GM18507 (cell line): ENCODE data around the gene CHST15.

Experiments
- DNase-seq: peaks from one replicate; pipeline ENCODE4 v3.0.0; 2011; ENCODE audit warnings: low read depth; ENCODE audit not compliant: insufficient read length; ENCODE audit errors: extremely low spot score
- FAIRE-seq: peaks from 2 replicates; lab custom pipeline; 2011; peaks lifted over from hg19 to GRCh38; lab: Jason Lieb, UNC

CHST15 gene

DNA sequence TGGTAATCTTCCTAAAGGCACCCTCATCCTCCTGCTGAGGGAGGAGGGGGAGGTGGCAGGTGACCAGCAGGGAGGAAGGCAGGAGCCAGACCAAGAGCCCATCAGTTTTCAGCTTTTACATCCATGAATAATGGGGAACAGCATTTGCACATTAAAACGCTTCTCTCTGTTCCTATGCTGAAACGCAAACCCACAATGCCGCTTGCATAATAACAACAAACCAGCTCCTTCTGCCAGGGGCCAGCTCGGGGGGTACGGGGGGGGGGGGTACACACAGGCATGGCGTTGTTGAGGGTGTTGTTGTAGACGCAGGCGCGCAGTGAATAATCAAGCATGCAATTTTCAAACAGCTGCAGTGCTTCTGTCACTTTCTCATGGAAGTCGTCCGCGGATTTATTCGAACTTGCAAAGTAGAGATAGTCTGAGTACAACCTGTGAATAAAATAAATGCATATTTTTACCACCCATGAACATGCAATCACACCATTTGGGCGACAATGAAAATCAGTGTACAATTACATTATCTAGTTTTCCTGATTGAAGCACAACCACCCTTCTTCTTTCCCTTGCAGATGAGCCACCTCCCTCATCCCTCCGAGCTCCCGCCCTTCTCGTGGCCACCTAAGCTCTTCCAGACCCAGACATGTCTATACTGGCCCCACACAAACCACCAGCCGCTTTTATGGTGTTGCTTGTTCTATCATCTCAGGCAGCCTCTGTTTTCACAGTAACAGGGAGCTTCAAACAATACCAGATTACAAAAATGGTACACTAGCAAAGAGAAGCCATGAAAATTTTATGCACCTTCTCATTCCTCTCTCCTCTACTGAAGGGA is 72.2 kb downstream of the CHST15 start:
- no peak for FAIRE-seq

DNA sequence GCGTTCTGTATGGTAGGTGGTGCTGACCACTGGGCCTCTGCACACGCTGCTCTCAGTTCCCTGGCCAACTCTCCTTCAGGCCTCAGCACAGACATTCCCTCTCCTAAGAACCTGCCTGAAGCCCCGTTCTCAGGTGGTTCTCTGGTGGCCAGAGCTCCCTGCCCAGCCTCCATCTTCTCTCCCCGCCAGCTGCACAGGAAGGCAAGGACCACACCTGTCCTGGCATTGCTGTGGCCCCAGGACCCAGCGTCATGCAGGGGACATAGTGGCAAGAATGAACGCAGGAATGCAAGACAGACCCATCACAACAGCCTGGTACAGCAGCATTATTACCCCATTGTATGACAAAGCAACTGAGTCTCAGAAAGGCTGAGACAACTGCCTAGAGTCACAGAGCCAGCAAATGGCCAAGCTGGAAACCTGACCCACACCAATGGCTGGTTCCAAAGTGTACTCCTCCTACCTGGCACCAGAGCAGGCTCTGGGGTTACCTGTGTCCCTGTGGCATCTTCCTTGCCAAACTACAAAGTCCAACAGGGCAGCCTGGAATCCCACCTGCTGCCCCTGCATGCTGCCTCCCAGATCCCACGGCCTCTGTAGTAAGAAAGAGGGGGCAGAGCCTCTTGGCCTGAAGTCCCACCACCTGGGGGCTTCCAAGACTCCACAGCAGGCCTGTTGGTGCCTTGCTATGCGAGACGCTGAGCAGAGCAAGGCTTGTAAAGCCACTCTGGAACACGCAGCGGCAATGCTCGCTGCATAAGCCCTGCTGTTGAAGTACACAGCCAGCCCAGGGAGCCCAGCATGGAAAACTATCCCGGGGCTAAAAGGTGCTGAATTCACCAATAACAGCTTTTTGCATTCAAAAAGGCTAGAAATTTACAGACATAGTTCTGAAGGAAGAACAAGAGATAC is 73.3 kb downstream of the CHST15 start:
- no peak for DNase-seq
- FAIRE-seq: no peak

More for the DNA sequence above, 72.2 kb downstream of the CHST15 start:
- no peak for DNase-seq

DNA sequence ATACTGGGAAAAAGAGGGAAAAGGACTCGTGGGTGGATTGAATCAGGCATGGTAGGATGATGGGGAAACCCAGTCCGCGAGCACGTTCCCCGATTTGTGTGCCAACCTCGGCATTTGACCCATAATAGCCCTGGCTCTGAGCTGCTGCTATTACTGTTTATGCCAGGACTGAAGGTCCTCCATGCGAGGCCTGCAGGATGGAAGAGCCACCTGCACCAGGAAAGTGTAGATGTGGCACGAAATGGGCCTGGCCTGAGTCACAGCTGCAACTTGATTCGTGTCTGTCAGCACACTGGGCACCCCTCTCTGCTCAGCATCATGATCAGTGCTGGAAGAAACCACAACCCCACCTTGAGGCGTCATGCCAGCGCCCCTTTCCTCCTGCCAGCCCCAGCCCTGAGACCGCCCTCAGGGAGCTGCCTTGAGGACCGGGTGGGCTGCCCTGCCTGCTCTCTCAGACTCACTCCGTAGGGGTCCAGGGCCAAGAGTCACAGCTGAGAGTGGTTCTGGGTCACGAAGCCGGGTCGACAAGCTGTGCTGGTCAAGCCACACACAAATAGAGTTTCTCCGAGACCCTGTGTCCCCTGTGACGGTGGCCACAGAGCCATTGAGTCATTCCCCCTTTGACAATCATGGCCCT is 74.4 kb downstream of the CHST15 start:
- FAIRE-seq (no peak), DNase-seq (no peak)

DNA sequence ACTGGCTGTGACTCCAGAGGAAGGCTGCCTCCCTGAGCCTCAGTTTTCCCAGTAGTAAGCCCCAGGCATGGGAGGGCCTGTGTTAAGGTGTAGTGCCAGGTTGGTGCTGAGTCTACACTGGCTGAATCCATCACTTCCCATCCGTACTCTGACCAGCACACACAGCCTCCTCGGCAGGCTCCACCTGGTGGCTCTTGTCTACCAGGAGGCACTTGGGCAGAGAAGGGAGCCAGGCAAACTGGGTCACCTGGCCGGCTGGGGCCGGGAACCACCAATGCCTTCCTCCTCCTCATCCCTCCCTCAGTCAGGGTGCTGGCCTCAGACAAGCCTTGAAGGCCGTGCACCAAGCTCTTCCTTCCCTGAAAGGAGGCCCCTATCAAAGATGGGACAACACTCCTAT is 75.7 kb downstream of the CHST15 start:
- no peak for DNase-seq
- no peak for FAIRE-seq

DNA sequence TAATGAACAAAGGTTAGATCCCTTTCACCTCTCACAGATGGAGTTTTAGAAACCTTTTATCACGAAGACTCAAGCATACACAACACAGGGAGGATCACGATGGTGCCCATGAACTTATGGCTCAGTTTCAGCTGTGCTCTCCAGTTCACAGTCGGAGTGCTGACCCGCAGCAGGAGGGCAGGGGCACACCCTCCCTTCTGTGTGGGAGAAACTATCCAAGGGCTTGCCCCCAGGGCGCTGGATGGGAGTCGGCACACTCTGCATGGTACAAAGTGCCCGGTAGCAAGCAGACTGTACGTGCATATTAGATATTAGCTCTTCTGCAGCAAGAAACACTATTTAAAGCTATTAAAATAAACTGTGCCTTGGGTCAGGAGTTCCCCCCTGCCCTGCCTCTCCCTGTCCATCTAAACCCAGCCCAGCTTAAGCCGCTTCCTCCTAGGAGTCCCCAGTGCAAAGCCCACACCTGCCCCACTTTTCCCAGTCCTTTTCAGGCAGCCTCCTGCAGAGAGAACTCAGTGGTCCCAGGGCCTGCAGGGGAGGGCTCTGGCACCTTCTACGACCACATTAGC is 76.5 kb downstream of the CHST15 start:
- DNase-seq (no peak), FAIRE-seq (no peak)

DNA sequence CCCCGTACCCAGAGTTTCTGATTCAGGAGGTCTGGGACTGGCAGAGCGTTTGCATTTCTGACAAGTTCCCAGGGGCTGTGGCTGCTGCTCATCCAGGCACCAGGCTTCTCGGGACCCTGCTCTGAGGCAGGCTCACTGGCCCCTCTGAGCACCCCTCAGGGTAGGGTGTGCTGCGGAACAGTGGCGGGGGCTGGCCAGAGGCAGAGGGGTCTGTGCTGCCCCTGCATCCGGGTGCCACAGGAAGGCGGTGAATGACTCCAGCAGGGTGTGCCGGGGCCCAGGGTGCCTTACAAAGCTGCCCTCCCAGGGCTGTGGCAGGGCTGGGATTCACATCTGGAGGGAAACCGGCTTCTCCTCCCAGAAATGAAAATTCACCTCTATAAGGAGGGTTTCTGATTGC is 77.4 kb downstream of the CHST15 start:
- FAIRE-seq (no peak), DNase-seq (no peak)

DNA sequence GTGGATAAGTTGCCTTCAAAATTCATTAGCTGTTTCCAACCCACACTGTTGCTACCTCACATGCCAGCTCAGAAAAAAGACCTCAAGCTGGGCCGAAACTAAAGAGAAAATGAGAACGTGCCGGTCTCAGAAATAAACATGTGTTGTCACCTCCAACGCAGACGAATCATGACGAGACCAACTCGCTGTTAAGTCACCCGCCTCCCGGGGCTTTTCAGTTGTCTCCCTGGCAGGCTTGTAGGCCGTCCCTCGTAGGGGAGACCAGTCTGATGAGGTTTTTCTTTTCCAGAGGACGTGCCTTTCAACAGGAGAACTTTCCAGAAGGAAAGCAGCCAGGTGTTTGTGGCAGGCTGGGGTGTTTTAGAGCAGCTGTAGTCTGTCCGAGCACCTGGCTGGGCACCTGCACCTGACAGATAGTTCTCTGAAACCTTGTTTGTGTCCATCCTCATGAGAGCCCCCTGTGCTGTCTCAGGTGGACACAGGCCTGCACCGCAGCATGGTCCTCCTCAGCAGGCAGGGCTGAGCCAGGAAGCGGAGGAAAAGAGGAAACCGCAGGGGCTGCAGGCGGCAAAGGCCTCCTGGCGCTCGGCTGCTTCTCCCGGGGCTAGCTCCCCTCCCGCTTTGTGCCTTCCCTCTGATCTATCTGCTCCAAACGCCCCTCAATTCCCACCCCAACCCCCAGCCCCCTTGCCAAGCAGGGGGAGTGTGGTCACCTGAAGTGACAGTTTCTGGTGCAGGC is 78.8 kb downstream of the CHST15 start:
- DNase-seq (no peak), FAIRE-seq (no peak)

DNA sequence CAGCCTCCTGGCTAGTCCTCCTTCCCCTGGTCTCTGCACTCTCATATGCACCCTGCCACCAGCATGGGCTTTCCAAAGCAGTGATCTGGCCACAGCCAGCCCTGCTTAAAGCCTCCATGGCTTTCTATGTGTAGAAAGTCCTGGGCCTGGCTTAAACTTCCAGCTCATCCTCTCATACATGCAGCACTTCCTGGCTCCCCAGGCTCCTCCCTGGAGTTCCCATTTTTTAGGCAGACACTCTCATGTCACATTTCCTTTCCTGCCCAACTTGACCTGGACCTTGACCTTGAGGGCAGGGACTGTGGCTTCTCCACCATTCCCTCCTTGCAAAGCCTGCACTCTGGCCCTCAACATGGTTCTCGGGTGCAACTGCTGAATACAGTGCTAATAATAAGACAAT is 79.5 kb downstream of the CHST15 start:
- FAIRE-seq (no peak), DNase-seq (no peak)

DNA sequence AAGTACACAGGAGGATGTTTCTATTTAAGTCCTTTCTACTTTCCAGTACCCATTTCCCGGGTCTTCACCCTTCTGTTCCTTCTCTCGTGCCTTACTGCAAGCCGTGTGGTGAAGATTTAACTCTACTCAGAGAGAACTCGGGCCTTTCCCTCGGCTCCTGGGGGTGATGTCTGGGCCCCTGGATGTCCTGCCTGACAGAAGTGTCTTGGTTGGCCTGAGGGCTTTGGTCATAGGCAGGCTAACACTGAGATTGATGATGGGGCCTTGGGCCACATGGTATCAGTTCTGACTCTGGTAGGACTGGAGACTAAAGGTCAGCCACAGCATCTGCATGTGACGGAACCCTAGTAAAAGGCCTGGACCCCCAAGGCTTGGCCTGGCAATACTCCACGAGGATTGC is 80.4 kb downstream of the CHST15 start:
- FAIRE-seq (no peak), DNase-seq (no peak)

DNA sequence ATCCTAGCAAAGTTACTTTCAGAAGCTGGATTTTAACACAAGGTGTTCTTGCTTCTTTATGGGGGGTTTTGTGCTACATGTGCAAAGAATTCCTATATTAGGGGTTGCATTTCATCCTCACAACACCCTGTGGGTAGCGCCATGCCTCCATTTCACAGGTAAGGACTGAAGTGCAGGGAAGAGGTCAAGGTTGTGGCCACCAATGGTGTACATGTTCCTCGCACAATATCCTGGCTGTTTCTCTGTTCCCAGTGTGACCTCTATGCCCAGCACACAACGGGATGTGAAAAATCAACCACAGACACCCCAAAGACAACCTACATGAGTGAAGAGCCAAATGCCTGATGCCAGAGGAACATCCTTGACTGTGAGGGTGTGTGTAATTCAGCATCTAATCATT is 80.8 kb downstream of the CHST15 start:
- FAIRE-seq (no peak), DNase-seq (no peak)

DNA sequence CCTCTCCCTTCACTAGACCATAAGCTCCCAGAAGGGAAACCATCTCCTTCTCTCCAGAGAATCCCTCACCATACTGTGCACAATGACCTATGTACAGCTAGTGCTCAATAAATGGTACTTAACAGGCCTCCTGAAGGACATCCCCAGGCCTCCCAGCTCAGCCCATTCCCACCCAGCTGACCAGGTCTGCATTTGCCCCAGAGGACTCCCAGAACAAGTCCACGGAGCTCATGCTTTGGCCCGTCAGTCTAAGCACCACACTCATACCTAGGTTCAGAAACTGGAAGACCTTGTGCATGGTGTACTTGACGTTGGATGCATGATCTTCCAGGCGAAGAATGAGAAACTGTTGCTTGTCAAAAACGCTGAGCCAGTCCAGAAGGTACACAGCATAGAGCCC is 81.3 kb downstream of the CHST15 start:
- FAIRE-seq: no peak

DNA sequence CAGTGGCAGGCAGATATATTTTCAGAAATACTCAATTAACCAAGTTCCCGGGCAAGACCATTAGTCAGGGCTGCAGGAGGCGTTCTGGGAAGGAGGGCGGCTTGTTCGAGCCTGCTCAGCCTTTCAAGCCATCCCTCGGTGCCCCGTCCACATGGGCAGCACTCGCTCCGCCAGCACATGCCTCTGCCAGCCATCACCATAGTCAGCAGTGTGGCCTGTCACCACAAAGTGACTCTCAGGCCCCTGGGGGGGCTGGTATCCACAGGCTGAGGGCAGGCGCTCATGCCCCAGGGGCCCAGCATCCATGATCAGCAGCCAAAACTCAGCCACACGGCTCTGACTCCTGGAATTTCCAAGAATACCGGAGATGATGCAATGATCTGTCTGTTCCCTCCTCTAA is 81.9 kb downstream of the CHST15 start:
- FAIRE-seq (no peak), DNase-seq (no peak)

More for the DNA sequence above, 81.3 kb downstream of the CHST15 start:
- no peak for DNase-seq

DNA sequence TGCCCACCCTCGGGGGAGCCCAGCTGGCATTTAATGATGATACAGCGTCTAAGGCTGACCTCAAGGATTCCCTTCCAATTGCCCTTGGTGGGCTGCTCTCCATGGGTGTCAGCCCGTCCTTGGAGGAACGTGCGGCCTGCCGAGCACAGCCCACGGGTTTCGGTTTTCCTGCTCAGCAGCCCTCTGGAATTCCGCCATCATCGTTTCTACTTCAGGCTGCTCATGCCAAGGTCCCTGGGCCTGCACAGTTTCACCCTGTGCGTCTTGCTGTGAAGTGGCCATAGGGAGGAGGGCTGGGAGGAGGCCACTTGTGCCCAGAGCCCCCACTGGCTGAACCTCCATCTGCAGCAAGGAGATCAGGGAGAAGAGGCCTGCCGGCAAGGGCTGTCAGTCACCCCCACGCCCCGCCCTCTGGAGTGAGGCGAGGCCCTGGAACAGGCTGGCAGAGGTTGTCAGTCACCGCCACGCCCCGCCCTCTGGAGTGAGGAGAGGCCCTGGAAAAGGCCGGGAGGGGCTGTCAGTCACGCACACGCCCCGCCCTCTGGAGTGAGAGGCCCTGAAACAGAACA is 82.8 kb downstream of the CHST15 start:
- DNase-seq: no peak
- FAIRE-seq: no peak

DNA sequence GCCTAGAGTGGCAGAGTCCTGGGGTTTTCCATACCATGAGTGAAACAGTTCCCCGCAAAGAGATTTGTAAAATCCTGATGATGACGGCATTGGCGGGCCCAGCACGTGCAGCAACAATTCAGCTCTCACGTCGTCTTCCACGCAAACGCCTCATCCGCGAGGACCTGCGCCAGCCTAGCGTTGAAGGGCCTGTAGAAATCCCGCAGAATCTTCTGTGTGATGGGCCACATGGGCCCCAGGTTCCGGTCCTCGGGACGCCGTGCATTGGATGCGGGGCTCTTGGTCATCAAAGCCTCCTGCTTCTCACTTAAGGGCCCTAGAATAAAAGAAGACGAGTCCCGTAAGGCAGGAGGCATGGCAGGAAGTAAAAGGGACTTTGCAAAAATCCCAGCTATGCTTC is 83.4 kb downstream of the CHST15 start:
- FAIRE-seq (no peak), DNase-seq (no peak)

DNA sequence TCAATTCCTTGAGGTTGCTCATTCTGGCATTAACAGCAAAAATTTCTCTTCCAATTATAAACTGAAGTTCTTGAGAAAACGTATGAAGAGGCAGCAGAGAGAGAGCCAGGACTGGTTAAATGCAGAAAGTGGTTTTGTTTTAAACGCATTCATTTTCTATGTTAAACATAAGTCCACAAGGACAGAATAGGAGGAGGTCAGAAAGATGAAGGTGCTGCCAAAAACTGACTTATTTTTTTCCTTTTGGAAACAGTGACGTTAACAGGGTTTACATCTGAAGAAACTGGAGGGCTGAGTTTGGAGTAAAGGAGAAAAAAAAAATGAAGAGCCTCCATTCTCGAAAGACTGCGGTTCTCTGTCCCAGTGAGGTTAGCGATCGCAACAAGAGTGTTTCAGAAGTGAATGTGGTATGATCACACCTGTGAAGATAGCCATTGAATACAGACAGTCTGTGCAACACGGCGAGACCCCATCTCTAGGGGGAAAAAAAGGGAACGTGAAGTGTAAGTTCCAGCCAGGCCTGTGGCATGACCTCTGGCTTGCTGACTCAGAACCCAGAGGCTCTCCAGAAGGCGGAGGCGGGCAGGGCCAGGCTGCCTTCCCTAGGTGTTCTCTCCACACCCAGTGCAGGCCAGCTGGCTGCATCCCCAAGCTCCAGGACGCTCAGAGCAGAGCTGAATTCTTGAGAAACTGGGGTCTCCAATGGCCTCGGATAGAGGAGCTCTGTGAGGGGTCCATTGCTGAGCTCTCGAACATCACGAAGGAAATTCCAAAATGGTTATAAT is 84.0 kb downstream of the CHST15 start:
- FAIRE-seq (no peak), DNase-seq (no peak)

DNA sequence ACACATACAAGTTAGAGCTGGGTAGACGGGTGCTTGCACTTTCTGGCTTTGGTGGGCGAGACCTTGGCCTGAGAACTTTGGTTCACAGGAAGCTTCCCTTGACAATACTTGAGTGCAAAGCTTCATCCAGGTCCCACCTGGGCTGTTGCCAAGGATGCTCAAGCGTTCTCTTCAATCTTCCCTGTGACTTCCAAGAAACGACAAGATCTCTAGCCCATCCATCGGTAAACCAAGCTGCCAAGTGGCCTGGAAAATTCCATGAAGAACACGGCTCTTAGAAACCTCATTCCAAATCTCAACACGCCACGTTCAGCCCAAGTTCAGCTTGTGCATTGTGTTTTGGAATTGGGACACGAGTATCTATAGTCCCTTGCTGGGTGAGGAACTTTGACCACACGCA is 84.7 kb downstream of the CHST15 start:
- FAIRE-seq (no peak), DNase-seq (no peak)

DNA sequence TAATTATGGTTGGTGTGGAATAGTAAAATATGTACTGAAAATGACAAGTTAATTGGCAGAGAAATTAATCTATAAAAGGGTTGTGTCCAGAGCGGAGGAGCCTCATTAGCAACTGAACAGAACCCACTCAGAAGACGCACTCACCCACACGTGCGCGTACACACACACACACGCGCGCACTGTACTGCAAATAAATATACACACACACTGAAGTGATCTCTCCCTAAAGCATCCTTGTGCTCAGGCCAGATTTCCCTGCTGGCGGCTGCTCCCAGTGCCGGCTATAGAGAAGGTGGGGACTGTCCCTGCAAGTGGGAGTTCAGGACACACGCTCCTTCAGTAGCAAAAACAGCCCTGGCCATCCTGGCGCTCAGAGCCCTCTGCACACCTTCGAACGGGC is 85.2 kb downstream of the CHST15 start:
- DNase-seq (no peak), FAIRE-seq (no peak)

DNA sequence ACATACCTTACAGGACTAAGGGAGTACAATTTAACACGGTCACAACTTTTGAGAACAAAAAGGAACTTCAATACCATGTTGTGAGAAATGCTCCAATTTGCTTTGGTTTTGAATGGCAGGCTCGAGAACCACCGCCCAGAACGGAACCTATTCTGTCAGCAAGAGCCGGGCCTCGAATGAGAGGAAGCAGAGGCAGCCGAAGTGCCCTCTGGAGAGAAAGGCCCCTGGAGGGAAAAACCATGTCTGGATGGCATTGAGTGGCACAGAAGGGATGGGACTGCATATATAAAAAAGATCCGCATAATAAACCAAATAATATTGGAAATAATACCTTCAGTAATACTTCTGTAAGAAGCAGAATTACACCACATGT is 85.6 kb downstream of the CHST15 start:
- DNase-seq (no peak), FAIRE-seq (no peak)
